Measurements from ENCODE around the gene ILK.

The ILK gene

GRCh38 chr11:6594142-6594768 is 9.3 kb upstream of the ILK start:
- Histone ChIP-seq H3K4me3 (ENCODE audit: insufficient read depth, low read depth, low read length) (no peak overlapping the region), H3K36me3 (ENCODE audit: control insufficient read depth, insufficient read depth, low read length) (peaks cover 3% of the 10 kb centered on the region), H3K4me1 (ENCODE audit: control insufficient read depth, insufficient read depth, low read length) (peaks cover 5% of the 10 kb centered on the region), H3K27me3 (ENCODE audit: control insufficient read depth, insufficient read depth, low read length, poor library complexity, severe bottlenecking) (no peaks in the 10 kb centered on the region), H3K27ac (ENCODE audit: insufficient read depth, low read depth, low read length, poor library complexity, severe bottlenecking) (no peak overlapping the region), H3K9me3 (ENCODE audit: control insufficient read depth, low read length) (no peaks in the 10 kb centered on the region)
- 91 to 92% methylated on average over 3 of the region's 3 CpGs for WGBS, 2 experiments

GRCh38 chr11:6596239-6596877 is 7.2 kb upstream of the ILK start:
- Histone ChIP-seq H3K9me3 (ENCODE audit: control insufficient read depth, low read length) (no peaks in the 10 kb centered on the region), H3K4me1 (ENCODE audit: control insufficient read depth, insufficient read depth, low read length) (peaks cover 5% of the 10 kb centered on the region), H3K36me3 (ENCODE audit: control insufficient read depth, insufficient read depth, low read length) (peaks cover 21% of the 10 kb centered on the region), H3K4me3 (ENCODE audit: insufficient read depth, low read depth, low read length) (no peak overlapping the region), H3K27me3 (ENCODE audit: control insufficient read depth, insufficient read depth, low read length, poor library complexity, severe bottlenecking) (no peaks in the 10 kb centered on the region), H3K27ac (ENCODE audit: insufficient read depth, low read depth, low read length, poor library complexity, severe bottlenecking) (peak overlapping the region; percentile 26)
- WGBS, 2 experiments, result 68 to 80% methylated on average over 5 of the region's 5 CpGs

- Histone ChIP-seq H3K4me3 (ENCODE audit: insufficient read depth, low read depth, low read length) (no peak overlapping the region), H3K9me3 (ENCODE audit: control insufficient read depth, low read length) (no peaks in the 10 kb centered on the region), H3K36me3 (ENCODE audit: control insufficient read depth, insufficient read depth, low read length) (peaks cover 21% of the 10 kb centered on the region), H3K27ac (ENCODE audit: insufficient read depth, low read depth, low read length, poor library complexity, severe bottlenecking) (no peak overlapping the region), H3K4me1 (ENCODE audit: control insufficient read depth, insufficient read depth, low read length) (peaks cover 9% of the 10 kb centered on the region), H3K27me3 (ENCODE audit: control insufficient read depth, insufficient read depth, low read length, poor library complexity, severe bottlenecking) (no peaks in the 10 kb centered on the region)
- 96 to 97% methylated on average over 3 of the region's 3 CpGs for WGBS, 2 experiments
These were observed 5.0 kb upstream of the ILK start for GRCh38 chr11:6598555-6598954.

GRCh38 chr11:6599449-6599848 is 4.1 kb upstream of the ILK start:
- Histone ChIP-seq H3K27me3 (ENCODE audit: control insufficient read depth, insufficient read depth, low read length, poor library complexity, severe bottlenecking) (no peaks in the 10 kb centered on the region), H3K36me3 (ENCODE audit: control insufficient read depth, insufficient read depth, low read length) (peaks cover 21% of the 10 kb centered on the region), H3K27ac (ENCODE audit: insufficient read depth, low read depth, low read length, poor library complexity, severe bottlenecking) (no peak overlapping the region), H3K9me3 (ENCODE audit: control insufficient read depth, low read length) (no peaks in the 10 kb centered on the region), H3K4me3 (ENCODE audit: insufficient read depth, low read depth, low read length) (no peak overlapping the region), H3K4me1 (ENCODE audit: control insufficient read depth, insufficient read depth, low read length) (peaks cover 10% of the 10 kb centered on the region)
- 87 to 89% methylated on average over 1 of the region's 1 CpG for WGBS, 2 experiments

GRCh38 chr11:6599881-6600390 is 3.6 kb upstream of the ILK start:
- Histone ChIP-seq H3K27me3 (ENCODE audit: control insufficient read depth, insufficient read depth, low read length, poor library complexity, severe bottlenecking) (no peaks in the 10 kb centered on the region), H3K4me1 (ENCODE audit: control insufficient read depth, insufficient read depth, low read length) (peaks cover 12% of the 10 kb centered on the region), H3K4me3 (ENCODE audit: insufficient read depth, low read depth, low read length) (no peak overlapping the region), H3K36me3 (ENCODE audit: control insufficient read depth, insufficient read depth, low read length) (peaks cover 21% of the 10 kb centered on the region), H3K27ac (ENCODE audit: insufficient read depth, low read depth, low read length, poor library complexity, severe bottlenecking) (no peak overlapping the region), H3K9me3 (ENCODE audit: control insufficient read depth, low read length) (no peaks in the 10 kb centered on the region)
- 94% methylated on average over 2 of the region's 2 CpGs for WGBS, 2 experiments

GRCh38 chr11:6601041-6601461 is 2.5 kb upstream of the ILK start:
- no peak overlapping the region for H3K4me3 ChIP-seq (ENCODE audit: insufficient read depth, low read depth, low read length)
- H3K4me1 ChIP-seq (ENCODE audit: control insufficient read depth, insufficient read depth, low read length), result peaks cover 18% of the 10 kb centered on the region
- 95 to 98% methylated on average over 13 of the region's 13 CpGs for WGBS, 2 experiments
- H3K27ac ChIP-seq (ENCODE audit: insufficient read depth, low read depth, low read length, poor library complexity, severe bottlenecking), result no peak overlapping the region
- H3K36me3 ChIP-seq (ENCODE audit: control insufficient read depth, insufficient read depth, low read length), result peaks cover 21% of the 10 kb centered on the region
- H3K27me3 ChIP-seq (ENCODE audit: control insufficient read depth, insufficient read depth, low read length, poor library complexity, severe bottlenecking), result no peaks in the 10 kb centered on the region
- no peaks in the 10 kb centered on the region for H3K9me3 ChIP-seq (ENCODE audit: control insufficient read depth, low read length)

- Histone ChIP-seq H3K9me3 (ENCODE audit: control insufficient read depth, low read length) (no peaks in the 10 kb centered on the region), H3K36me3 (ENCODE audit: control insufficient read depth, insufficient read depth, low read length) (peaks cover 21% of the 10 kb centered on the region), H3K27me3 (ENCODE audit: control insufficient read depth, insufficient read depth, low read length, poor library complexity, severe bottlenecking) (no peaks in the 10 kb centered on the region), H3K4me3 (ENCODE audit: insufficient read depth, low read depth, low read length) (peak overlapping the region; percentile 57), H3K4me1 (ENCODE audit: control insufficient read depth, insufficient read depth, low read length) (peaks cover 26% of the 10 kb centered on the region), H3K27ac (ENCODE audit: insufficient read depth, low read depth, low read length, poor library complexity, severe bottlenecking) (no peak overlapping the region)
- 75 to 76% methylated on average over 6 to 7 of the region's 7 CpGs for WGBS, 2 experiments
These were observed 1.3 kb upstream of the ILK start for GRCh38 chr11:6602096-6602940.

- no peaks in the 10 kb centered on the region for H3K27me3 ChIP-seq (ENCODE audit: control insufficient read depth, insufficient read depth, low read length, poor library complexity, severe bottlenecking)
- H3K27ac ChIP-seq (ENCODE audit: insufficient read depth, low read depth, low read length, poor library complexity, severe bottlenecking), result peak overlapping the region; percentile 86
- peak overlapping the region; percentile 57 for H3K4me3 ChIP-seq (ENCODE audit: insufficient read depth, low read depth, low read length)
- H3K36me3 ChIP-seq (ENCODE audit: control insufficient read depth, insufficient read depth, low read length), result peaks cover 32% of the 10 kb centered on the region
- peaks cover 26% of the 10 kb centered on the region for H3K4me1 ChIP-seq (ENCODE audit: control insufficient read depth, insufficient read depth, low read length)
- no peaks in the 10 kb centered on the region for H3K9me3 ChIP-seq (ENCODE audit: control insufficient read depth, low read length)
- 0% methylated on average over 20 of the region's 20 CpGs for WGBS, 2 experiments
These were observed 580 bp downstream of the ILK start for GRCh38 chr11:6604081-6604626.

GRCh38 chr11:6604790-6605189 is 1.2 kb downstream of the ILK start:
- H3K4me3 ChIP-seq (ENCODE audit: insufficient read depth, low read depth, low read length), result peak overlapping the region; percentile 57
- peaks cover 26% of the 10 kb centered on the region for H3K4me1 ChIP-seq (ENCODE audit: control insufficient read depth, insufficient read depth, low read length)
- no peaks in the 10 kb centered on the region for H3K27me3 ChIP-seq (ENCODE audit: control insufficient read depth, insufficient read depth, low read length, poor library complexity, severe bottlenecking)
- 64 to 71% methylated on average over 3 of the region's 3 CpGs for WGBS, 2 experiments
- H3K36me3 ChIP-seq (ENCODE audit: control insufficient read depth, insufficient read depth, low read length), result peaks cover 32% of the 10 kb centered on the region
- H3K9me3 ChIP-seq (ENCODE audit: control insufficient read depth, low read length), result no peaks in the 10 kb centered on the region
- H3K27ac ChIP-seq (ENCODE audit: insufficient read depth, low read depth, low read length, poor library complexity, severe bottlenecking), result no peak overlapping the region

All from ectodermal cell (in vitro differentiated cells).